Sigmoid colon (tissue), 4 donors: Measurements from ENCODE around the gene ENHO.

ENCODE experiments used
- POLR2A ChIP-seq, 2 donors: fragments of 450-650 bp; IDR thresholded peaks; one replicate each; pipeline ENCODE4 v1.6.1; 2016; ENCODE audit warnings: antibody characterized with exemption in 2 of 2, mild to moderate bottlenecking in 2 of 2, moderate library complexity in 2 of 2
- POLR2AphosphoS5 ChIP-seq, 4 donors: sonication (generic); formaldehyde crosslinking; IDR thresholded peaks; one replicate each; pipeline ENCODE4 v1.6.1; 2017; ENCODE audit warnings: antibody characterized with exemption in 4 of 4
- TF ChIP-seq, protein P1 (sequence below), 4 experiments: fragments of 450-650 bp in 3 of 4; fragments of 200-600 bp in 1 of 4; IDR thresholded peaks; one replicate each; pipeline ENCODE4 v1.5.1; 2016 to 2019; ENCODE audit warnings: antibody characterized with exemption in 4 of 4, mild to moderate bottlenecking in 3 of 4, moderate library complexity in 2 of 4

DNA sequence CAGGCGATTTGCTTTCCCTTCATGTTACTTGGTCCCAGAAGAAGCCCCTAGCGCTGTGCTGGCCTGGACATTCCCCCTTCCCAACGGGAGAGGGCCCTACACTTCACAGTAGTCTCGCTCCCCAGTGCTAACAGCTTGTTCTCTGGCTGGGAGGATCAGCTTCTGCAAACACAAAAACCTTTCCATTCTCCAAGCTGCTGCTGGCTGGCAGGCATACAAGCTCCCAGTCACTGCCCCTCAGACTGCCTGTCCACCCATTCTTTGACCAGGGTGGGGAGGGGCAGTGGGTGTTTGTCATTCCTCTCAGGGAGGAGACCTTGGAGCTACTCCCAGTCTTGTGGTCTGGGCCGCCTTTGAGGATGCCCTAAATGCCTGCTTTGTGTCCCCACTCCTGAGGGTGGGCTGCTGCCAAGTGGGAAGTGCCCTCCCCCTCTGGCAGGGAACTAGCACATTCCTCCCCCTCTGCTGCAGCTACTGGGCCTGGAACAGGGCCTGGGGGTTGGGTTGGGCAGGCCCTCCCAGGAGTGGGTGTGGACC is 20.8 kb downstream of the ENHO start:
- TF ChIP-seq, protein P1, sequence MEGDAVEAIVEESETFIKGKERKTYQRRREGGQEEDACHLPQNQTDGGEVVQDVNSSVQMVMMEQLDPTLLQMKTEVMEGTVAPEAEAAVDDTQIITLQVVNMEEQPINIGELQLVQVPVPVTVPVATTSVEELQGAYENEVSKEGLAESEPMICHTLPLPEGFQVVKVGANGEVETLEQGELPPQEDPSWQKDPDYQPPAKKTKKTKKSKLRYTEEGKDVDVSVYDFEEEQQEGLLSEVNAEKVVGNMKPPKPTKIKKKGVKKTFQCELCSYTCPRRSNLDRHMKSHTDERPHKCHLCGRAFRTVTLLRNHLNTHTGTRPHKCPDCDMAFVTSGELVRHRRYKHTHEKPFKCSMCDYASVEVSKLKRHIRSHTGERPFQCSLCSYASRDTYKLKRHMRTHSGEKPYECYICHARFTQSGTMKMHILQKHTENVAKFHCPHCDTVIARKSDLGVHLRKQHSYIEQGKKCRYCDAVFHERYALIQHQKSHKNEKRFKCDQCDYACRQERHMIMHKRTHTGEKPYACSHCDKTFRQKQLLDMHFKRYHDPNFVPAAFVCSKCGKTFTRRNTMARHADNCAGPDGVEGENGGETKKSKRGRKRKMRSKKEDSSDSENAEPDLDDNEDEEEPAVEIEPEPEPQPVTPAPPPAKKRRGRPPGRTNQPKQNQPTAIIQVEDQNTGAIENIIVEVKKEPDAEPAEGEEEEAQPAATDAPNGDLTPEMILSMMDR (IDR thresholded peaks at IDR 0.05) = peak; percentile 18 to 51 (median 32)
- no peak for TF ChIP-seq POLR2A (IDR thresholded peaks at IDR 0.05)
- TF ChIP-seq POLR2AphosphoS5 (IDR thresholded peaks at IDR 0.05) = peak in 3 of 4 donors; percentile 28 to 77 (median 68)
